Measurements from ENCODE around the gene MUC2.

Gene MUC2

DNA sequence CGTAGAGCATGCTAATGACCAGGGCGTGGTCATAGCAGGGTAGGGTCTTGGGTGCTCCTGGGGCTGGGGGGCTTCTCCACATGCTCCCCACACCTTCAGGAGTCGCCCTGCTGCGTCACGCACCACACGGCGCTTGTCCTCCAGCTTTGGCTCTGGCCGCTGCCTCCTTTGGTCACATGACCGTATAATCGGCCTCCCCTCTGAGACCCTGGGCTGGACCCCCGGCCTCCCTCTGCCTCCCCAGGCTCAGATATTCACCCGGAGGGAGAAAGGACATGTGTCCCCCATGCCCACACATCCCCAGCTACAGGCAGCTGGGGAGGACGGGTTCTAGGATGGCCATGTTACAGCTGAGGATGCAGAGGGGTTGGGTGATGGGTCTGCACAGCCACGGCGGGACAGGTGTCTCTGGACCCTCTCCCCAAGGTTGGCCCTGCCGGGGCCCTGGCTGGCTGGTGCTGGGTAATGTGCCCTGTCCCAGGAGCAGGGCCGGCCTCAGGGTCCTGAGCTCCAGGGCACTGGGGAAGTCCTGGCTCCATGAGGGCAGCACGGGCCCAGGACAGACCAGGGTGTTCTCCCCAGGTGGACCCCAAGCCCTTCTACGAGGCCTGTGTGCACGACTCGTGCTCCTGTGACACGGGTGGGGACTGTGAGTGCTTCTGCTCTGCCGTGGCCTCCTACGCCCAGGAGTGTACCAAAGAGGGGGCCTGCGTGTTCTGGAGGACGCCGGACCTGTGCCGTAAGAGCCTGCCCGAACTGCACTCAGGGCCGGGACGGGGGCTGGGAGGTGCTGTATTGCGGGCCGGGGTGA, 14.5 kb downstream of the MUC2 start:
- DNase-seq = no peak

DNA sequence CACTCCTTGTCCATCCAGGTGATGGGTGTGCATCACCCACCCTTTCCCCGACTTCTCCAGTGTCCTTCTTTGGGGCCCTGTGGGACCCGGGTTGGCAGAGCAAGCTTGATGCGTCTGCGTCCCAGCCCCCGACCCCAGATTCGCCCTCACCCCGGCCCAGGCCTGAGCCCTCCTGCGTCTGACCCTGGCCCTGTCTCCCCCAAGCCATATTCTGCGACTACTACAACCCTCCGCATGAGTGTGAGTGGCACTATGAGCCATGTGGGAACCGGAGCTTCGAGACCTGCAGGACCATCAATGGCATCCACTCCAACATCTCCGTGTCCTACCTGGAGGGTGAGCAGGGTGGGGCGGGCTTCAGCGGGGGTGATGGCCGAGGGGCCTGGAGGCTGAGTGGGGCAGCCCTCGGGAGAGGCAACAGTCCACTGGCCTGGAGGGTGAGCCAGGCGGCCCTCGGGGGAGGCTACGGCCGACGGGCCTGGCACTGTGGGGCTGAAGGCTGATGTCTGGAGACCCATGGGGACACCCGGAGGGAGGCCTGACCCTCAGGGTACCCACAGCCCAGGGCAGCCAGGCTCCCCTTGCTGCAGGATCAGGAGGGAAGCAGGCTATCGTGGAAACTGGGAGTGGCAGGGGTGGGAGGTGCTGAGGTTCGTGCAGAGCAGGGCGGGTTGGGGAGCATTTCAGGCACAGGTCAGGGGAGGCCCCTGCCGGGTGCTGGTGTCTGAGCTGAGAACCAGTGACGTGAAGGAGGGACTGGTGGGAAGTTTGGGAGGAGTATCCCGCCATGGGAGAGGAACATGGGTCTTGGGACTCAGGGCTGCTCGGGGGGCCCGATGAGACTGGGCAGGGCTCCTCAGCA, 15.3 kb downstream of the MUC2 start:
- DNase-seq = no peak

DNA sequence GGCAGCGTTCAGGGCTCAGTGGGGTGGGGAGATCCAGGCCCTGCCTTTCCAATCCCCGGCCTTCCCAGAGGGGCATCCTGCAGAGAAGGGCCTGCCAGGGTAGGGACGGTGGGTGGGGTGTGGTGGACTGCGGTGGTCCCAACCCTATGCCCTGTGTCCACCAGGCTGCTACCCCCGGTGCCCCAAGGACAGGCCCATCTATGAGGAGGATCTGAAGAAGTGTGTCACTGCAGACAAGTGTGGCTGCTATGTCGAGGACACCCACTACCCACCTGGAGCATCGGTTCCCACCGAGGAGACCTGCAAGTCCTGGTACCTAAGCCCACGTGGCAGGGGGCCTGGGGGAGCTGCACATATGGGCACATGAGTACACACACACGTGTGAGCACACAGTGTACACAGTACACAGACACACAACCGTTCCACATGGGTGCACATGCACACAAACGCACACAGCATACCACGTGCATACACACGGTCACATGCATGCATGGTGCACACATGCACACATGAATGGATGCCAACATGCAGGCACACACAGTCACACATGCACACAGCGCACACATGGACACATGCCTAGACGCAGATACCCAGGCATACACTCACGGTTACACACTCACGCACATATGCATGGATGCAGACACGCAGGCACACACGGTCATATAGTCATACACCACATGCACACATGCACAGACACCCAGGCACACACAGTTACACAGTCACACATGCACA, 16.1 kb downstream of the MUC2 start:
- DNase-seq = no peak

DNA sequence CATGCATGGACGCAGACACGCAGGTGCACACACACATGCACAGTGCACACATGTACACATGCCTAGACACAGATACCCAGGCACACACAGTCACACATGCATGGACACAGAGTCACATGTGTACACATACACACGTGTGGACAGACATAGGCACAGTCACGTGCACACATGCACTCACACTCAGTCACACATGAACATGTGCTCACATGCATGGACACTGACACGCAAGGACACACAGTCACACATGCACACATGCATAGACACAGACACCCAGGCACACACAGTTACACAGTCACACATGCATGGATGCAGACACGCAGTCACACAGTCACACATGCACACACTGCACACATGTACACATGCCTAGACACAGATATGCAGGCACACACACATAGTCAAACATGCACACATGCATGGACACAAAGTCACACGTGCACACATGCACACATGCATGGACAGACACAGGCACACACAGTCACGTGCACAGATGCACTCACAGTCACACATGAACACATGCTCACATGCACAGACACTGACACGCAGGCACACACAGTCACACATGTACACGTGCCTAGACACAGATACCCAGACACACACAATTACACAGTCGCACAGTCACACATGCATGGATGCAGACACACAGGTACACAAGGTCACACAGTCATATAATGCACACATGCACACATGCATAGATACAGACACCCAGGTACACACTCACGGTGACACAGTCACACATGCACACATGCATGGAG, 16.8 kb downstream of the MUC2 start:
- no peak for DNase-seq

DNA sequence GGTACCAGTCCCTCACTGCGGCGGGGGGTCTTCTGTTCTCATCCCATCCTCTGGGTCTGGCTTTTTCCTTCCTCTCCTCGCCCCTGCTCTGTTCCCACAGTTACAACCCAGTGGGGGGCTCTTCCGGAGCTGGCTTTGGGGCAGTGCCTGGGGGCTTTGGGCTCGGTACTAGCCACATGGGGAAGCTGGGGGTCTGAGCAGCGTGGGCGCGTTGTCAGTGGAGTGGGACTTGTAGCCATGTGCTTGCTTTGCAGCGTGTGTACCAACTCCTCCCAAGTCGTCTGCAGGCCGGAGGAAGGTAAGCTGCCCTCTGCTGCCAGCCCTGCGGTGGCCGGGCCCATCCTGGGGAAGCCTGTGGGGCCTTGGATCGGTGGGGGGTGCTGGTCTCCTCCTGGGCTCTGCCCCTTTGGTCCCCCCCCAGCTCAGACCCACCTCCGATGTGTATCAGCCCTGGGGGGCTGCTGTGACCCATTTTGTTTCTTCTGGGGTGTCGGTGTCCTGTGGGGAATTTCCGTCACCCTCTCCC, 17.5 kb downstream of the MUC2 start:
- DNase-seq = no peak

DNA sequence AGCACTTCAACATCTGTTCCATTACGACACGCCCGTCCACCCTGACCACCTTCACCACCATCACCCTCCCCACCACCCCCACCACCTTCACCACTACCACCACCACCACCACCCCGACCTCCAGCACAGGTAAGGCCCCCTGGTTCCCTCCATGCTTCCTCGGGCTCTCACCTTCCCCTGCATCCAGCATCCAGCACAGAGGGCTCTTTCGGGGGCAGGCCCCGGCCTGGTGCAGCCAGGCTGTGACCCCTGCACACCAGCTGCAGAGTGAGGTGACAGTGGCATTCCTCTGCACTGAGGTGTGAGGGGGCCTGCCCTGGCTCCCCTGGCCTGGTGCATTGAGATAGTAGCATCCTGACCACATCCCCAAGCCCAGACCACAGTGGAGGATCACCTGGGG, 18.2 kb downstream of the MUC2 start:
- no peak for DNase-seq

DNA sequence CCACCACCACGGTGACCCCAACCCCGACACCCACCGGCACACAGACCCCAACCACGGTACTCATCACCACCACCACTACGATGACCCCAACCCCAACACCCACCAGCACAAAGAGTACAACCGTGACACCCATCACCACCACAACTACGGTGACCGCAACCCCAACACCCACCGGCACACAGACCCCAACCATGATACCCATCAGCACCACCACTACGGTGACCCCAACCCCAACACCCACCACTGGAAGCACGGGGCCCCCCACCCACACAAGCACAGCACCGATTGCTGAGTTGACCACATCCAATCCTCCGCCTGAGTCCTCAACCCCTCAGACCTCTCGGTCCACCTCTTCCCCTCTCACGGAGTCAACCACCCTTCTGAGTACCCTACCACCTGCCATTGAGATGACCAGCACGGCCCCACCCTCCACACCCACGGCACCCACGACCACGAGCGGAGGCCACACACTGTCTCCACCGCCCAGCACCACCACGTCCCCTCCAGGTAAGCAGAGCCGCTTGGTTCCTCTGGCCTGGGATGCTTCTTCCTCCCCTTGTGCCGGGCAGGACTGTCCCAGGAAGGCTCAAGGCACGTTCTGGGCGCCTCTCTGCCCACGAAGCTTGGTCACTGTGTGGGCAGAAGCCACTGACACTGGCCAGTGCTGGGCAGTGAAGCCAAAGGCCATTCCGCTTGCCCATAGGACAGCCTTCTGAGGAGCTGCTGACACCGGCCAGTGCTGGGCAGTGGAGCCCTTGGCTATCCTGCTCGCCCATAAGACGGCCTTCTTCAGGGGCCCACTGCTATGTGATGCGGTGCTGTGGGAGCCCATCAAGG, 25.1 kb downstream of the MUC2 start:
- no peak for DNase-seq

DNA sequence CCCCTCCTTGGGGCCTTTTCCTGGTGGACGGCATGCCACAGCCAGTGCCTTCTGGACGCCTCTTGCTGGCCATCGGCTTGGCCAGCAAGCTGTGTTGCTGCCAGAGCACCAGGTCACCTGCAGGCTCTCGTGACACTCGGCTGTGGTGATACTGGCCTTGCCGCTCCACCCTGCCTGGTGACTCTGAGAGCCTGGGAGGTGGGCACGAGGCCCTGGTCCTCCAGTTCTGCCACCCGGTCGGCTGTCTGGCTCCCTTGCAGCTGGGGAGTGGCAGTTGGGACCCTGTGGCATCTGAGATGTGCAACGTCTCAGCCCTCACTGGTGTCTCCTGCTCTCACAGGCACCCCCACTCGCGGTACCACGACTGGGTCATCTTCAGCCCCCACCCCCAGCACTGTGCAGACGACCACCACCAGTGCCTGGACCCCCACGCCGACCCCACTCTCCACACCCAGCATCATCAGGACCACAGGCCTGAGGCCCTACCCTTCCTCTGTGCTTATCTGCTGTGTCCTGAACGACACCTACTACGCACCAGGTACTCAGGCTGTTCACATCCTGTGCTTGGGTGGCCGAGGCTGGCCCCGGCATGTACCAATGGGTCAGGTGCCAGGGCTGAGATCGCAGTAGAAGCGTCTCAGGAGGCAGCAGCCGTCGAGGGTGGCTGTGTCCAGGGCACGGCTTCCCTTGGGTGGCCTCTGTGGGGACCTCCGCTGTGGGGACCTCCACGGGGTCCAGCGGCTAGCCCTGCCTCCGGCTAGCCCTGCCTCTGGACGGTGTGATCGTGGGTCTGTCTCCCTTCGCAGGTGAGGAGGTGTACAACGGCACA, 26.0 kb downstream of the MUC2 start:
- DNase-seq = no peak

DNA sequence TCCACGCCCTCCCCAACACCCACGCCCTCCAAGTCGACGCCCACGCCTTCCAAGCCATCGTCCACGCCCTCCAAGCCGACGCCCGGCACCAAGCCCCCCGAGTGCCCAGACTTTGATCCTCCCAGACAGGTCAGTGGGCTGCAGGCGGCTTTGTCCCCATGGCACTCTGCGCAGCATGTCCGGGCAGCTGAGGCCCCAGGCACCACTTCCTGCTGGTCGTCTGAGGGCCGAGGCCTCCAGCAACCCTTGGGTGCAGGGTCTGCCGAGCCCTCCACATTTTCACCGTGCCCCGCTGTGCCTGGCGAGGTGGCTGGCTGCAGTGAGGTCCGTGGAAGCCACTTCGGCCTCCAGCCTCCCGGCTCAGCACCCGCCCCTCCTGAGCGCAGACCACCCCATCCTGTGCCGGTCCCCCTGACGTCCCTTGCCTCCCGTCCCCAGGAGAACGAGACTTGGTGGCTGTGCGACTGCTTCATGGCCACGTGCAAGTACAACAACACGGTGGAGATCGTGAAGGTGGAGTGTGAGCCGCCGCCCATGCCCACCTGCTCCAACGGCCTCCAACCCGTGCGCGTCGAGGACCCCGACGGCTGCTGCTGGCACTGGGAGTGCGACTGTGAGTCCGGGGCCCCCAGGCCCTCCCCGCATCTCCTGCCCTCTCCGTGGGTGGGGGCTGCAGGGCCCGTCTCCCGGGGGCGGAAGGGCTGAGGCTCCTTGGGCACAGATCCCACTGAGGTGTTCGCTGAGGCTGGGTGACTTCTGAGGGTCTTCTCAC, 26.8 kb downstream of the MUC2 start:
- DNase-seq = no peak

DNA sequence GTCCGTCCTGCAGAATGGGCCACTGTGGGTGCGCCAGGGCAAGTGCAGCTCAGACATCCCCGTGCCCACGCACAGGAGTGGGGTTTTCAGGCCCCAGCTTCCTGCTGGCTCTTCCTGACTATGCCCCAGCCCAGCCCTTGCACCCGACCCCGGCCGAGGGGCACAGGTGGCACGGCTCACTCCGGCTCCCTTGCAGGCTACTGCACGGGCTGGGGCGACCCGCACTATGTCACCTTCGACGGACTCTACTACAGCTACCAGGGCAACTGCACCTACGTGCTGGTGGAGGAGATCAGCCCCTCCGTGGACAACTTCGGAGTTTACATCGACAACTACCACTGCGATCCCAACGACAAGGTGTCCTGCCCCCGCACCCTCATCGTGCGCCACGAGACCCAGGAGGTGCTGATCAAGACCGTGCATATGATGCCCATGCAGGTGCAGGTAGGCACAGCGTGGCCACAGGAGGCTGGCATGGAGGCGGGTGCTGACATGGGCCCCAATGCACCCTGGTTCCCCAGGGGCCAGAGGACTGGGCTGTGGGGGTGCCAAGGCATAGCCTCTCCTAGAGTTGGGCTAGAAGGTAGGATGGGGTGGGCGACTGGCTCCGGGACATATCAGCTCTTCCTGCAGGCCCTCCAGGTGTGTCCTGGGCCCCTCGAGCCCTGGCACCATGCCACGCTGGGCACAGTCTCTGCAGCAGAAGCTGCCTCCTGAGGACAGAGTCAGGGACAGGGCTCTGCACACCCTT, 27.7 kb downstream of the MUC2 start:
- DNase-seq = no peak

DNA sequence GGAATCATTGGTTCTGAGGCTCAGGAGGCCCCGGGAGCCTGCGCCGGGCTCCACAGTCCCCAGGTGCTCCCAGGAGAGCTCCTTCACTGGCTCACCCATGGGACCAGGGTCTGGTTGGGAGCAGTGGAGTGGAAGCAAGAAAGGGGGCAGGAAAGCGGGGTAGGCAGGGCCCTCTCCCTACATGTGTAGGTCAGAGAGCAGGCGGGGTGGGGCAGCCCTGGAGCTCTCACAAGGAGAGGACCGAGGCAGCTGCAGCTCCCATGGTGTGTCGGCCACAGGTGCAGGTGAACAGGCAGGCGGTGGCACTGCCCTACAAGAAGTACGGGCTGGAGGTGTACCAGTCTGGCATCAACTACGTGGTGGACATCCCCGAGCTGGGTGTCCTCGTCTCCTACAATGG, 28.3 kb downstream of the MUC2 start:
- DNase-seq = no peak

DNA sequence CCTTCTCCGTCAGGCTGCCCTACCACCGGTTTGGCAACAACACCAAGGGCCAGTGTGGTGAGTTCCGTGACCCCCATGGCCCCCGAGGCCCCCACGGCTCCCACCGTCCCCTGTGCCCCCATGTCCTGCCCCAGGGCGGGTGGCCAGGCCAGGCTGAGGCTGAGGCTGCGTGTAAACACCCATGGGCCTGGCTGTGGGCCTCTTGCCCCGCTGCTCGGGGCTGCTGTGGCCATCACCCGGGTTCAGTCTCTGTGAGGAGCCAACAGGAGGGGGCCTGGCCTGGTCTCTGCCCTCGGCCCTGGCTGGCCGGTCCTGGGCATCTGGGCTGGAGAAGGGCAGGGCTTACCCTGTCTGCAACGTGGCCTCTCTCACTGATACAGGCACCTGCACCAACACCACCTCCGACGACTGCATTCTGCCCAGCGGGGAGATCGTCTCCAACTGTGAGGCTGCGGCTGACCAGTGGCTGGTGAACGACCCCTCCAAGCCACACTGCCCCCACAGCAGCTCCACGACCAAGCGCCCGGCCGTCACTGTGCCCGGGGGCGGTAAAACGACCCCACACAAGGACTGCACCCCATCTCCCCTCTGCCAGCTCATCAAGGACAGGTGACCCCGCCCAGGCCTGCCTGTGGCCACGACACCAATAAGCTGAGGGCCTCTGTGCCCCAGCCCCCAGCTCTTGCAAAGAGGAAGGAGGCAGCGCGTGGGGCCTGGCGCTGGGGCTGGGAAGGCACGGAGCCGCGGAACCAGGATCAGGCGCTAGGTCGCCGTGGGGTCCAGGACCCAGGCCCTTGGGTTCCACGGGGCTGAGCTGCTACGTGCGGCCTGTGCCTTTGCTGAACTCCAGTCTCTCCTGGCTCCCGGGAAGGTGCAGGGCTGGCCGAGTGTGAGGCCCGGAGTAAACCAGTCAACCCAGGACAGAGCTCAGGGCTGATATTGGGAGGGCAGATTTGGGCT, 29.0 kb downstream of the MUC2 start:
- no peak for DNase-seq

DNA sequence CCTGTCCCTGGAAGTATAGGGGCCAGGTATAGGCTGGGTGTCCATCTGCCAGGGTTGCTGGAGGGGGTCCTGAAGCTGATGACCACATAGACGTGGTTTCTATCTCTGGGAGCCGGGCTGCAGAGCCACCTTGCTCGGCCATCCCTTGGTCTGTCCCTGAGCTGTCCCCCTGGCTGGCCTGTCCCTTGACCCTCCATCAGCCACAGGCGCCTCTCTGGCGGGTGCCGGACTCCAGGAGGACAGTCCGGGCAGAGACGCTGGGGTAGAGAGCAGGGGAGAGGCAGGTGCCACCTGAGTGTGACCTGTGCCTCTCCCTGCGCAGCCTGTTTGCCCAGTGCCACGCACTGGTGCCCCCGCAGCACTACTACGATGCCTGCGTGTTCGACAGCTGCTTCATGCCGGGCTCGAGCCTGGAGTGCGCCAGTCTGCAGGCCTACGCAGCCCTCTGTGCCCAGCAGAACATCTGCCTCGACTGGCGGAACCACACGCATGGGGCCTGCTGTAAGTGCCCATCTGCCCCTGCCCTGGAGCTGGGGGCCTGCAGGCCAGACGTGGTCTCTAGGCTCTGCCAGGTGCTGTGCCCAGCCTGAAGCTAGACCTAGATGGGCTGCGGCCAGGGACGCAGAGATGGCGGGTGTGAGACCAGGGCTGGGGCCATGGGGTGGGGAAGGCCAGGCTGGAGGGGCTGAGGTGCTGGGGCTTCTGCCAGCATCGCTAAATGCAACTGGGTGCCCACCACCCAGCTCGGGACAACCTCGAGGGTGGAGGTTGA, 29.9 kb downstream of the MUC2 start:
- DNase-seq = no peak

DNA sequence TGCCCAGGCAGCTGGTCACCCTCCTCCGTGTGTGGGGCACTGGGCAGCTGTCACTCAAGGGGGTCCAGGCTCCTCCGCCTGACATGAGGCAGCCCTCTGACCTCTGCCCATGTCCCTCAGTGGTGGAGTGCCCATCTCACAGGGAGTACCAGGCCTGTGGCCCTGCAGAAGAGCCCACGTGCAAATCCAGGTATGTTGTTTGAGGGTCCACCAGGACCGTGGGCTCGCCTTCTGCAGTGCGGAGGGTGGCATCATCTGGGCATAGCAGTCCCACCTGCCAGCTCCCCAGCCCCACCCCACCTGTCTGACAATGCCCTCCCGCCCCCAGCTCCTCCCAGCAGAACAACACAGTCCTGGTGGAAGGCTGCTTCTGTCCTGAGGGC, 30.5 kb downstream of the MUC2 start:
- no peak for DNase-seq

DNA sequence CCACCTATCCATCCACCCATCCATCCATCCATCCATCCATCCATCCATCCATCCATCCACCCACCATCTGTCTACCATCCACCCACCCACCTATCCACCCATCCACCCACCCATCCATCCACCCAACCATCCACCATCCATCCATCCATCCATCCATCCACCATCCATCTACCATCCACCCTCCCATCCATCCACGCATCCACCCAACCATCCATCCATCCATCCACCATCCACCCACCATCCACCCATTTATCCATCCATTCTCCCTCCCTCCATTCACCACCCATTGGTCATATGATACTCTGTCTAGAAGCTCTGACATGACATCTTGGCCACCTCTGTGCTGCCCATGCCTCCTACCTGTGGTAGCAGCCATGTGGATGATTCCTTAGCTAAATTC, 31.7 kb downstream of the MUC2 start:
- DNase-seq = no peak

DNA sequence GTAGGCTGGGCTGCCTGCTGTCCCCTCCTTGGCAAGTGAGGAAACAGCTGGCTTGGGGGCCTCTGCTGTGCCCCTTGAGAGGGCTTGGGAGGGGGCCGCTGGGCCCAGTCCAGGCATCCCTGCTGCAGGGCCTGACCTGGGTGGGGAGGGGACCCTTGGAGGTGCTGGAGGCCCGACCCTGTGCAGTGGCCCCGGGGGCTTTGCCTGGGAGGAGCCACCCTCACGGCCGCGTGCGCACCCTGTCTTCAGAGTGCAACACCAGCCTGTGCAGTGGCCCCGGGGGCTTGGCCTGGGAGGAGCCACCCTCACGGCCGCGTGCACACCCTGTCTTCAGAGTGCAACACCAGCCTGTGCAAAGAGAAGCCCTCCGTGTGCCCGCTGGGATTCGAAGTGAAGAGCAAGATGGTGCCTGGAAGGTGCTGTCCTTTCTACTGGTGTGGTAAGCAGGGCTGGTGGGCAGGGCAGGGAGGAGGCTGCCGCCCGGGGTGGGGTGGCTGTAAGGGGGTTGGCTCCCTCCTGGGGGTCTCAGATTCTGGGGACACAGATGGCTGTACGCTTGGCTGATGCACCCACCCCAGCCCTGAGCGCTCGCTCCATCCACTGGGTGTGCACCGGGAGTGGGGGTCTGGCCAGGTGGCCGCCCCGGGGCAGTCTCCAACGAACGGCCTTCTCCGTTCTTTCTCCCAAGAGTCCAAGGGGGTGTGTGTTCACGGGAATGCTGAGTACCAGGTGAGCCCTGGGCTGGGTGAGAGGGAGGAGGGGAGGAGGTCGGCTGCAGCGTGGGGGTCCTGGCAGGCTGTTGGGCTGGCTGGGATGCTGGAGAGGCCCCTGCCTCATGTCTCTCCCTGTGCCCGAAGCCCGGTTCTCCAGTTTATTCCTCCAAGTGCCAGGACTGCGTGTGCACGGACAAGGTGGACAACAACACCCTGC, 32.9 kb downstream of the MUC2 start:
- no peak for DNase-seq

Data from stimulated activated CD4-positive, alpha-beta T cell treated with anti-CD3 and anti-CD28 coated beads, Interleukin-4, amount 100 ng/mL, for 1 hour (primary cell).